Retinal pigment epithelial cell (primary cell): ENCODE results near the gene MLH1.
"Not testable (repeated sequence)": the region's sequence is repeated elsewhere in the genome, so short reads cannot be mapped to it uniquely, and the experiment has no call there.

ENCODE experiments used
- DNase-seq: peaks from one replicate; pipeline ENCODE4 v3.0.0-alpha.2; 2010; ENCODE audit warnings: low read depth
- H3K4me3 ChIP-seq: 2 replicates; pipeline ENCODE4 v1.5.1; 2011; ENCODE audit warnings: mild to moderate bottlenecking, low read length, control low read depth, moderate library complexity
- TF ChIP-seq, protein P1 (sequence below): conservative IDR thresholded peaks from 2 replicates; pipeline ENCODE4 v1.5.1; 2011; ENCODE audit warnings: low read depth, low read length, control low read depth, inconsistent platforms

MLH1 gene

GRCh38 chr3:37053337-37053736 lies 60.0 kb downstream of the MLH1 start:
- TF ChIP-seq, protein P1, sequence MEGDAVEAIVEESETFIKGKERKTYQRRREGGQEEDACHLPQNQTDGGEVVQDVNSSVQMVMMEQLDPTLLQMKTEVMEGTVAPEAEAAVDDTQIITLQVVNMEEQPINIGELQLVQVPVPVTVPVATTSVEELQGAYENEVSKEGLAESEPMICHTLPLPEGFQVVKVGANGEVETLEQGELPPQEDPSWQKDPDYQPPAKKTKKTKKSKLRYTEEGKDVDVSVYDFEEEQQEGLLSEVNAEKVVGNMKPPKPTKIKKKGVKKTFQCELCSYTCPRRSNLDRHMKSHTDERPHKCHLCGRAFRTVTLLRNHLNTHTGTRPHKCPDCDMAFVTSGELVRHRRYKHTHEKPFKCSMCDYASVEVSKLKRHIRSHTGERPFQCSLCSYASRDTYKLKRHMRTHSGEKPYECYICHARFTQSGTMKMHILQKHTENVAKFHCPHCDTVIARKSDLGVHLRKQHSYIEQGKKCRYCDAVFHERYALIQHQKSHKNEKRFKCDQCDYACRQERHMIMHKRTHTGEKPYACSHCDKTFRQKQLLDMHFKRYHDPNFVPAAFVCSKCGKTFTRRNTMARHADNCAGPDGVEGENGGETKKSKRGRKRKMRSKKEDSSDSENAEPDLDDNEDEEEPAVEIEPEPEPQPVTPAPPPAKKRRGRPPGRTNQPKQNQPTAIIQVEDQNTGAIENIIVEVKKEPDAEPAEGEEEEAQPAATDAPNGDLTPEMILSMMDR = no peak
- no peak overlapping the region for H3K4me3 ChIP-seq
- DNase-seq = no peak

- TF ChIP-seq, protein P1 = no peak
- H3K4me3 ChIP-seq = no peak overlapping the region
- no peak for DNase-seq
These were observed 60.4 kb downstream of the MLH1 start for GRCh38 chr3:37053753-37054152.

DNA sequence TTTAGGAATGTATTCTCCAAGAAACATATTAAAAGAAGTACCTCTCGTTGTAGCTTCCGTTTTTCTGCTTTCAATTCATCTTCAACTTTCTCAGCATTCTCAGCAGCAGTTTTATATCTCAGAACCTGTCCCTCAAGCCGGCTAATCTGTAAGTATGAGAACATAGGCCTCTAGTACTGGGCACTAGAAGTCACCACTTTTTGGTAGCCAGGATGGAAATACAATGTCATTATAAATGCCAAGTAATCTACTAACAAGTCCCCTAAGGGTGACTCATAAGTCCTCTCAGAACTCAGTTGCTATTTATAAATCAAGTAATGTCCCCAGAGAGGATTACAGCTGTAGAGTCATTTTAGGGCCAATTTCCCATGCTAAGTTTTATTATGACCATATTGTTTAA lies 61.1 kb downstream of the MLH1 start:
- H3K4me3 ChIP-seq = no peak overlapping the region
- DNase-seq = peak; percentile 54
- TF ChIP-seq, protein P1 = no peak

GRCh38 chr3:37055077-37055476 lies 61.8 kb downstream of the MLH1 start:
- H3K4me3 ChIP-seq, DNase-seq: not testable (repeated sequence)

DNA sequence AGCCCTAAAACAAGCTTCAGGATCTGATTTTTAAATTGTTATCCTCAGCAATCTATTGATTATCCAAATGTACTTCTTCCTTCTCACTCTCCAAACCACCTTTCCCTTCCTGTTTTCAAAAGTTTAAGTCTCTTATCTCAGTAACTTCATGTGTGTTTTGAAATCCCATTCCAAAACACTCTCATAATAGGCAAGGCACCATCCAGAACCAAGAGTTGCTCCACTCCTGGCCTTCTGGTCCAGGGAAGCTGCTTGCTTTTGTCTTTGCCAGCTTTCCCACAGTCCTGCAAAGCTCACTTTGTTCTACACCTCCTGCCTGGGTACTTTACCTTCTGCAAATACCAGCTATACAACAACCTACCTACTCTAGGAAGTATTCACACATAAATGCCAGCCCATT lies 63.5 kb downstream of the MLH1 start:
- H3K4me3 ChIP-seq = no peak overlapping the region
- TF ChIP-seq, protein P1 = no peak
- DNase-seq = no peak

- no peak for DNase-seq
- TF ChIP-seq, protein P1 = no peak
These were observed 64.8 kb downstream of the MLH1 start for GRCh38 chr3:37058117-37058516.

DNA sequence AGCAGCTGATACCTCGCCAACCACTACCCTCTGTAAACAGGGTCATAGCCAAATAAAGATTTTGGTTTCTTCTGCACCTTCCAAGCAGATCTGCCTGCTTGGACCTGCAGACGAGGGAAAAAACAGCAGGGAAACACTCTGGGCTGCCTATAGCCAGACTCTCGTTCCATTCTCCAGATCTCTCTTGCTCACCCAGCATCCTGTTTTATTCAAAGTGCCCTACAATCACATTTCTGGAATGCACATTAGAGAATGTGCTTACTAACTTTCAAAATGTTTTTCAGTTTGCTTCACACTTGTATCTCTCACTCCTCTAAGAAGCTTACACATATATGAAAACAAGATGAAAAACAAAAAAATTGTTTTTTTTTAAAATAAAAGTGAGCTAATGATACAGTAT lies 71.4 kb downstream of the MLH1 start:
- no peak overlapping the region for H3K4me3 ChIP-seq
- no peak for DNase-seq
- TF ChIP-seq, protein P1 = no peak

More at GRCh38 chr3:37058117-37058516, 64.8 kb downstream of the MLH1 start:
- no peak overlapping the region for H3K4me3 ChIP-seq

DNA sequence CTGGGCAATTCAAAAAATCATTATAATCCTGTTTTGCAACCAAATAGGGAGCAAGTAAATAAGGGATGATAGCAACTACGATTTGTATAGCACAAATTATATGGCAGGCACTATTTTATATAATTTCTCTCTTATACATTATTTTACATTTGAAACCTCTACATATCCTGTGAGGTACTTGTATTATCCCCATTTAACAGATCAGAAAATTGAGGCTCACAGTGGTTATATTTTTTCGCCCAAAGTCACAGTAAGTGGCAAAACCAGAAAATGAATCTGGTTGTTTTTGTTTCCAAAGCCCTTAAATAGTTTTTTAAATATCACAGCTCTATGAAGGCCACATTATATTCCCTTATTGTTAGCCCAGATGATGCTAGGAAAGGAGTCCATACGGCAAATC lies 74.3 kb downstream of the MLH1 start:
- DNase-seq = no peak
- TF ChIP-seq, protein P1 = no peak

More for the DNA sequence above, 74.3 kb downstream of the MLH1 start:
- H3K4me3 ChIP-seq = no peak overlapping the region
